ENCODE results near the gene COP1. TPM values are rescaled to one million over a fixed set of nuclear protein-coding genes. Genes with fewer than 3 reads are reported as not detected.
"Not testable (repeated sequence)": the region's sequence is repeated elsewhere in the genome, so short reads cannot be mapped to it uniquely, and the experiment has no call there.

Gene COP1
- total RNA-seq (2014; rRNA removed; shearing (Covaris generic)), result 25.9 and 29.4 TPM in 2 replicates

GRCh38 chr1:176206961-176207902 is at the start of gene COP1:
COP1 (minus strand) TSS chr1:176207286; CDS start chr1:176206978, 308 bp downstream.
- DNase-seq (ENCODE audit: low spot score), result peak; percentile 93

DNA sequence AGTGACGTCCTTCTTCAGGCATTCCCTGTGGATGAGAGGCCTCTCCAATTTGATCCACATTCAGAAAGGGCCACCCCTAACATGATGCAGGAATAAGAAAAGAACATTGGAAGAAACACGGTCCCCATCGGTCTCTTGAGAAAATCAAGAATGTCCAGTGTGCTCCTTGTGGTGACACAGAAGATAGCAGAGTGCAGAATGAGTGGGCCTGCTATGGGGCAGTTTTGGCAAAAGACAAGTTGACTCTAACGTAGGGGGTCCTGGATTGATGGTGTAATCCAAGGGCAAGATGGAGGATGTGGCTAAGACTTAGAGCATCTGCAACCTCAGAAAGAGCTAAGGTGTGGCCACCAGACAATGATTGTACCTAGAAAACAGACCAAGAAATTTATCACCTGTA is 45.1 kb upstream of the COP1 start:
- DNase-seq (ENCODE audit: low spot score), result no peak

DNA sequence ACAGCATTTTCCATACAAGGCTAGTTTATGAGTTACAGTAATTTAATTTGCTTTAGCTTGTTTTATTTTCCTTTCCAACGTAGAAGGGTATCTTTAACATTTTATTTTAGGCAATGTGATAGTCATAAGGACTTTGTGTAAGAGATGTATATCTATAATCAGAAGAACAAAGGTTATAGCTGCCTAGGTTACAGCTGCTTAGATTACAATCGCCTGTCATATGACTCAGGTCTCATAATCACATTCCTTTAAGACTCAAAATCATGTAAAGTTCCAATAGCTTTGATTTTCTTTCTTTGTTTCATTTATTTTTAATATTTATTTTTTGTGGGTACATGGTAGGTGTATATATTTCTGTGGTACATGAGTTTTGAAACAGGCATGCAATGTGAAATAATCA is 37.8 kb upstream of the COP1 start:
- no peak for DNase-seq (ENCODE audit: low spot score)

DNA sequence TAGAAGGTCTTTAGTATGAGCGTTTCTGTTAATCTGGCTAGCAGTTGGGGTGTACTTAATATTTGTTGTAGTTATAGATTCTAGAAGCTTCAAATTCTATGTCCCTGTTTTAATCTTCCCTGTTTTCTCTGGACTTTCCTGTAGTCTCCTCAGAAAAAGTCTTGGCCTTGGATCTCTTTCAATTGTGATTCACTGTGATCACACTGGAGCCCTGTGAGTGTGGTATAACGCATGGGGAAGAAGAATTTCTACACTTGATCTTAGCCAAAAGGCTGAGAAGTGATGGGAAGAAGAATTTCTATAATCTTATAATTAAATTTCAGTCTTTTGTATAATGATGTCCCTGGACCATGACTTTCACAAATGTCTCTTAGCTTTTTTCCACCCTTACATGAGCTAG is 36.7 kb upstream of the COP1 start:
- DNase-seq (ENCODE audit: low spot score), result no peak

DNA sequence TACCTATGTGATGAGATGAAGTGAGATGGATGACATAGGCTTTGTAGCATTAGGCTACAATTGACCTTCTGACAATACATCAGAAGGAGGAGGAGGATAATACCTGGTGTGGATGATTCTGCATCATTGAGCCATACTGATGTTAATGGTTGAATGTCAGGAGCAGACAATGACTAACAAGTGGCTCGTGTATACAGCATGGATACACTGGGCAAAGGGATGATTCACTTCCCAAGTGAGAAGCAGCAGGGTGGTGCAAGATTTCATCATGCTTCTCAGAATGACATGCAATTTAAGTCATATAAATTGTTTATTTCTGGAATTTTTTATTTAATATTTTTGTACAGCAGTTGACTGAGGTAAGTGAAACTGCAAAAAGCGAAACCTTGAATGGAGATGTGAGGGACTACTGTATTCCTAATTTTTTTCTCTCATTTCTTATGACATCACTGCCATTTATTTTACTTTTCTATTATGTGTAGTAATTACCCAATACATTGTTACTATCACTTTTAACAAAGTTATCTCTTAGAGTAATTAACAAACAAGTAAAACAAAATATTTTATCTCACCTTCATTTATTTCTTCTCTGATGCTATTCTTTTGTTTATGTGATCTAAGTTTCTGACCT is 34.4 kb upstream of the COP1 start:
- DNase-seq (ENCODE audit: low spot score), result peak; percentile 82

DNA sequence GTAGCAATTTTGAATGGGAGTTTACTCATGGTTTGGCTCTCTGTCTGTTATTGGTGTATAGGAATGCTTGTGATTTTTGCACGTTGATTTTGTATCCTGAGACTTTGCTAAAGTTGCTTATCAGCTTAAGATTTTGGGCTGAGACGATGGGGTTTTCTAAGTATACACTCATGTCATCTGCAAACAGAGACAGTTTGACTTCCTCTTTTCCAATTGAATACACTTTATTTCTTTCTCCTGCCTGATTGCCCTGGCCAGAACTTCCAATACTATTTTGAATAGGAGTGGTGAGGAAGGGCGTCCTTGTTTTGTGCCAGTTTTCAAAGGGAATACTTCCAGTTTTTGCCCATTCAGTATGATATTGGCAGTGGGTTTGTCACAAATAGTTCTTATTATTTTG is 26.6 kb upstream of the COP1 start:
- DNase-seq (ENCODE audit: low spot score), result not testable (repeated sequence)

- DNase-seq (ENCODE audit: low spot score), result no peak
Measured at GRCh38 chr1:176227579-176227978, 20.5 kb upstream of the COP1 start.

GRCh38 chr1:176225911-176226310 is 18.8 kb upstream of the COP1 start:
- no peak for DNase-seq (ENCODE audit: low spot score)

DNA sequence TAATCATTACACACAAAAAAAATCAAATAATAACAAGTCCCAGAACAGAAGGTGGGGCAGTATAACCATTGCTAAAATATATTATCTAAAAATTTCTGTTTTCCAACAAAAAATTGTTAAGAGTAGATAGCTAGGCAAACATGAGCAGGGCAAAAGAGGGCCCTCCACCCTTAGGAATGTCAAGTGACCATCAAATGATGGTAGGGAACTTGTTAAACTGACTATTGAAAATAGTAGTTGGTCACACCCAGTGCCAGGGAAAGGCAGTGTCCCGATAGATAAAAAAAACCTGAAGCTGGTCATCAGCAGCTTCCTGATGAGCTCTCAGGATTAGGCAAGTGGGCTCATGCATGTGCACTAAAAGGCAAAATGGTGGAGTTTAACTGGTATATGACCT is 18.4 kb upstream of the COP1 start:
- DNase-seq (ENCODE audit: low spot score), result no peak

GRCh38 chr1:176222196-176222595 is 15.1 kb upstream of the COP1 start:
- DNase-seq (ENCODE audit: low spot score), result no peak

DNA sequence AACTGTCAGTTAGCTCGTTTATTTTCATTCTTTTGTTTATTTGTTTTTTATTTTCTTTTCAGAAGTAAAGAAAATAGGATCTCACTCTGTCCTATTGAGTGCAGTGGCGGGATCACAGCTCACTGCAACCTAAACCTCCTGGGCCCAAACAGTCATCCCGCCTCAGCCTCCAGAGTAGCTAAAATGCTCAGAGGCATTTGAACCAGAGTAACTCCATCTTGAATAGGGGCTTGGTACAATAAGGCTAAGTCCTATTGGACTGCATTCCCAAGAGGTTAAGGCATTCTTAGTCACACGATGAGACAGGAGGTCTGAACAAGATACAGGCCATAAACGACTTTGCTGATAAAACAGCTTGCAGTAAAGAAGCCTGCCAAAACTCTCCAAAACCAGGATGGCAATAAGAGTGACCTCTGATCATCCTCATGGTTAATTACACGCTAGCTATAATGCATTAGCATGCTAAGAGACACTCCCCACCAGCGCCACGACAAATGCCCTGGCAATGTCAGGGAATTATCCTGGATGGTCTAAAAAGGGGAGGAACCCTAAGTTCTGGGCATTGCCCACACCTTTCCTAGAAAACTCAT is 13.1 kb upstream of the COP1 start:
- DNase-seq (ENCODE audit: low spot score), result no peak

- DNase-seq (ENCODE audit: low spot score), result no peak
Measured at GRCh38 chr1:176217461-176218099, 10.5 kb upstream of the COP1 start.

DNA sequence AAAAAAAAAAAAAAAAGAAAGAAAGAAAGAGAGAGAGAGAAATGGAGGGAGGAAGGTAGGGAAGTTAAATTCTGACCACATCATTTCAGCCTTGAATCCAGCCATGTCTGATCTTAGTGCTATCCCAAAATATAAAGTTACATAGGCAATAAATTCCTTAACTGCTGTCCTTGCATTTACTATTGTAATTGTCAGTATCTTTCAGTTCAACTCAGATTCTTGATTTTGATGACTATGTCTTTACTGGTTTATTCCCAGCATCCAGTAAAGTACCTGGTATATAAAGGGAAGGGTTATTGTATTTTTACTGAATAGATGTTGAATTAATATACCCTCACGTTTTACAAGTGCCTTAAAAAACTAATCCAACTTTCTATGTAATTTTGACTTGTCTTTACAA is 8.9 kb upstream of the COP1 start:
- DNase-seq (ENCODE audit: low spot score), result no peak

DNA sequence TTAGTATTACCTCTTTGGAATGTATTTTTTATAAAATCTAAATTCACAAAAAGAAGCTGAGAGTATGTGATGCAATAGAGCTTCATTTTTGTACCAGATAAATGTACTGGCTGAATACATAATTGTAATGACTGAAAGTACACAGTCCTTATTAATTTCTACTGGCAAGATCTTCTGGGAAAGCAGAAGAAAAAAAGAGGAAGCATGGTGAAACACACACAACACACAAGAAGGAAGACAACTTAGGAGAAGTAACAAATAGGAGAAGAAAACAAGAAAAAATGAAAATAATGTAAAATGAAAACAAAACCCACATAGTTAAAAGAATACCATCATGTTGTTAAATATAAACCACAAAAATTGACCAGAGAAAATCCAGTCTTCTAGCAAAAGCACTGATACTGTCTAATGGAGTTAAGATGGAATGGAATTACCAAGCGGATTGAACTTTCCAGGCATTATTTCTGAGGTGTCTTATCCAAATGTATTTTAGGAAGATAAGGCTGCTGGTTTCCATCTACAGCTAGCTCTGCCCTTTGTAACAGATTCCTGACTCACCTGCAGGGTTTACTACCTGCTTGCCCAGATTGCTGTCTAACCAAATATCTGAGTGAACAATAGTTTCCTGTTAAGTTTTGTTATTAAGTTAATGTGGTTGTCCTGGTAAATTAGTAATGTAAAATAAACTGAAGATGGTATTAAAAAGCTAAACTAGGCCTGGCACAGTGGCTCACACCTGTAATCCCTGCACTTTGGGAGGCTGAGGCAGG is 4.5 kb upstream of the COP1 start:
- no peak for DNase-seq (ENCODE audit: low spot score)

DNA sequence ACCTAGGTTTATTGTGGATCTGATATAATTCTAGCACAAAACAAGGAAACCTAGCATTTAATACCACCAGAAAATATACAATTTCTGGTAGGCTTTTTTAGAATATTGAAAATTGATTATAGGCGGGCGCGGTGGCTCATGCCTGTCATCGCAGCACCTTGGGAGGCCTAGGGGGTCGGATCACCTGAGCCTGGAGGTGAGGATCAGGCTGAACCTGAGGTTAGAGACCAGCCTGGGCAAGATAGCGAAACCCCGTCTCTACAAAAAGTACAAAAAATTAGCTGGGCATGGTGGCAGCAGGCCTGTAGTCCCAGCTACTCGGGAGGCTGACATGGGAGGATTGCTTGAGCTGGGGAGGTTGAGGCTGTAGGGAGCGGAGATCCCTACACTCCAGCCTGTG is 948 bp upstream of the COP1 start:
- DNase-seq (ENCODE audit: low spot score), result no peak

- no peak for DNase-seq (ENCODE audit: low spot score)
Measured at GRCh38 chr1:176206006-176206960, 803 bp downstream of the COP1 start.

- no peak for DNase-seq (ENCODE audit: low spot score)
Measured at GRCh38 chr1:176205332-176205914, 1.7 kb downstream of the COP1 start.

DNA sequence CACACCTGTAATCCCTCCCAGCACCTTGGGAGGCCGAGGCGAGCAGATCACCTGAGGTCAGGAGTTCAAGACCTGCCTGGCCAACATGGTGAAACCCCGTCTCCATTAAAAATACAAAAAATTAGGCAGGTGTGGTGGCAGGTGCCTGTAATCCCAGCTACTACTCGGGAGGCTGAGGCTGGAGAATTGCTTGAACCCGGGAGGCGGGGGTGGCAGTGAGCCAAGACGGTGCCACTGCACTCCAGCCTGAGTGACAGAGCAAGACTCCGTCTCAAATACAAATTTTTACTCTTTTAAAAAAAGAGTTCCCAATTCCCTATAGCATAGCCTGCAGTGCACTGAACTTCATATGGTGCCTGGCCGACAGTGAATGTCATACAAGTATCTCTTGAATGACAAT is 2.4 kb downstream of the COP1 start:
- not testable (repeated sequence) for DNase-seq (ENCODE audit: low spot score)

GRCh38 chr1:176203735-176204134 is 3.4 kb downstream of the COP1 start:
- DNase-seq (ENCODE audit: low spot score), result no peak

GRCh38 chr1:176201568-176201967 is 5.5 kb downstream of the COP1 start:
- no peak for DNase-seq (ENCODE audit: low spot score)
